ENCODE measurements around the gene PLAGL1.

Gene PLAGL1

GRCh38 chr6:143955971-143956370 lies 52.1 kb downstream of the PLAGL1 start:
- Histone ChIP-seq H3K4me3 (ENCODE audit: low read depth in 1 of 2, low read length in 1 of 2) (no peak overlapping the region), H3K36me3 (peaks cover 22% of the 10 kb centered on the region)

DNA sequence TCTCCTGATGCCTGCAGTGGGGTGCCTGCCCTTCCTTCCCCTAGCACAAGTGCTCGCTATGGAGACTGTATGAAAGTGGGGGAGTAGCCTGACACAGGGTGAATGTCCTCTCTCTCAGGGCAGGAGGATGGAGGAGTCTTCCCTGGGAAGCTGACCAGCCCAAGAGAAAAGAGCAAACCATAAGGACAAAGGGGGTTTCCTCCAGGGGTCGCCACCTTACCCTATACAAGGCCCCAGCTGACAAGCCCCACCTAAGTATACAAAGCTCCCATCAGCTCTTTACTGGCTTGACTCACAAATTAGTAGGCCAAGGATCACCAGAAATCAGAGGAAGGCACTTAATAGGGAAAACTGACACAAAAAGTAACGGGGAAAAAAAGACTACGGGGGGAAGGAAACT lies 54.1 kb downstream of the PLAGL1 start:
- Histone ChIP-seq H3K27me3 (no peaks in the 10 kb centered on the region), H3K27ac (no peak overlapping the region), H3K36me3 (peaks cover 14% of the 10 kb centered on the region), H3K9me3 (no peaks in the 10 kb centered on the region), H3K4me3 (ENCODE audit: low read depth in 1 of 2, low read length in 1 of 2) (no peak overlapping the region), H3K4me1 (ENCODE audit: control insufficient read depth in 1 of 2, insufficient read depth in 1 of 2, low read depth in 1 of 2, low read length in 1 of 2) (no peaks in the 10 kb centered on the region)
- TF ChIP-seq, protein P1, sequence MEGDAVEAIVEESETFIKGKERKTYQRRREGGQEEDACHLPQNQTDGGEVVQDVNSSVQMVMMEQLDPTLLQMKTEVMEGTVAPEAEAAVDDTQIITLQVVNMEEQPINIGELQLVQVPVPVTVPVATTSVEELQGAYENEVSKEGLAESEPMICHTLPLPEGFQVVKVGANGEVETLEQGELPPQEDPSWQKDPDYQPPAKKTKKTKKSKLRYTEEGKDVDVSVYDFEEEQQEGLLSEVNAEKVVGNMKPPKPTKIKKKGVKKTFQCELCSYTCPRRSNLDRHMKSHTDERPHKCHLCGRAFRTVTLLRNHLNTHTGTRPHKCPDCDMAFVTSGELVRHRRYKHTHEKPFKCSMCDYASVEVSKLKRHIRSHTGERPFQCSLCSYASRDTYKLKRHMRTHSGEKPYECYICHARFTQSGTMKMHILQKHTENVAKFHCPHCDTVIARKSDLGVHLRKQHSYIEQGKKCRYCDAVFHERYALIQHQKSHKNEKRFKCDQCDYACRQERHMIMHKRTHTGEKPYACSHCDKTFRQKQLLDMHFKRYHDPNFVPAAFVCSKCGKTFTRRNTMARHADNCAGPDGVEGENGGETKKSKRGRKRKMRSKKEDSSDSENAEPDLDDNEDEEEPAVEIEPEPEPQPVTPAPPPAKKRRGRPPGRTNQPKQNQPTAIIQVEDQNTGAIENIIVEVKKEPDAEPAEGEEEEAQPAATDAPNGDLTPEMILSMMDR (IDR thresholded peaks at IDR 0.05): no peak

More at GRCh38 chr6:143955971-143956370, 52.1 kb downstream of the PLAGL1 start:
- H3K27me3 ChIP-seq: no peaks in the 10 kb centered on the region
- no peaks in the 10 kb centered on the region for H3K9me3 ChIP-seq
- TF ChIP-seq, protein P1 (IDR thresholded peaks at IDR 0.05): no peak
- no peaks in the 10 kb centered on the region for H3K4me1 ChIP-seq (ENCODE audit: control insufficient read depth in 1 of 2, insufficient read depth in 1 of 2, low read depth in 1 of 2, low read length in 1 of 2)
- no peak overlapping the region for H3K27ac ChIP-seq

- H3K36me3 ChIP-seq: peaks cover 14% of the 10 kb centered on the region
- H3K9me3 ChIP-seq: no peaks in the 10 kb centered on the region
- TF ChIP-seq, protein P1 (IDR thresholded peaks at IDR 0.05): no peak
- H3K27me3 ChIP-seq: no peaks in the 10 kb centered on the region
- no peaks in the 10 kb centered on the region for H3K4me1 ChIP-seq (ENCODE audit: control insufficient read depth in 1 of 2, insufficient read depth in 1 of 2, low read depth in 1 of 2, low read length in 1 of 2)
- H3K27ac ChIP-seq: no peak overlapping the region
- no peak overlapping the region for H3K4me3 ChIP-seq (ENCODE audit: low read depth in 1 of 2, low read length in 1 of 2)
These were observed 54.9 kb downstream of the PLAGL1 start for GRCh38 chr6:143952947-143953701.

- TF ChIP-seq, protein P1 (IDR thresholded peaks at IDR 0.05): no peak
- H3K4me3 ChIP-seq (ENCODE audit: low read depth in 1 of 2, low read length in 1 of 2): no peak overlapping the region
- H3K36me3 ChIP-seq: peaks cover 22% of the 10 kb centered on the region
- no peak overlapping the region for H3K27ac ChIP-seq
- H3K27me3 ChIP-seq: no peaks in the 10 kb centered on the region
- H3K4me1 ChIP-seq (ENCODE audit: control insufficient read depth in 1 of 2, insufficient read depth in 1 of 2, low read depth in 1 of 2, low read length in 1 of 2): no peaks in the 10 kb centered on the region
- no peaks in the 10 kb centered on the region for H3K9me3 ChIP-seq
These were observed 55.8 kb downstream of the PLAGL1 start for GRCh38 chr6:143952060-143952778.

DNA sequence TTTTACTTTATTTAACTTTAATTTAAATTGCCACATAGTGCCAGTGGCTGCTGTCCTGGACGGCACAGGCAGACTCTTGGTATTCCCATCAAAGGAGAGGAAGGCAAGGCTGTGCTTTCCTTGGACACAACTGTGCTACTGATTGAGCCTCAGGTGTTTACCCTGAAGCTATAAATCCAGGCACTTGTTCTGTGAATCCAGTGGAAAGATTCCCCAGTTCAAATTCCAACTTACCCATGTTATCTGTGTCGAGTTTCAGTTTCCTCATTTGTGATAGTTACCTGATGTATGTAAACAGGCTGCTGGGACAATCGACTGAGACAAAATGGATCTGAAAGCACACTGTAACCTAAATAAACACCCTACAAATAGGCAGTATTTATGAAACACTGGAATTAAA lies 57.2 kb downstream of the PLAGL1 start:
- Histone ChIP-seq H3K27ac (no peak overlapping the region), H3K4me3 (ENCODE audit: low read depth in 1 of 2, low read length in 1 of 2) (no peak overlapping the region), H3K36me3 (peaks cover 22% of the 10 kb centered on the region), H3K4me1 (ENCODE audit: control insufficient read depth in 1 of 2, insufficient read depth in 1 of 2, low read depth in 1 of 2, low read length in 1 of 2) (no peaks in the 10 kb centered on the region), H3K9me3 (no peaks in the 10 kb centered on the region), H3K27me3 (no peaks in the 10 kb centered on the region)
- TF ChIP-seq, protein P1 (IDR thresholded peaks at IDR 0.05): no peak
